Measurements from ENCODE around the gene COL5A1.

DNA sequence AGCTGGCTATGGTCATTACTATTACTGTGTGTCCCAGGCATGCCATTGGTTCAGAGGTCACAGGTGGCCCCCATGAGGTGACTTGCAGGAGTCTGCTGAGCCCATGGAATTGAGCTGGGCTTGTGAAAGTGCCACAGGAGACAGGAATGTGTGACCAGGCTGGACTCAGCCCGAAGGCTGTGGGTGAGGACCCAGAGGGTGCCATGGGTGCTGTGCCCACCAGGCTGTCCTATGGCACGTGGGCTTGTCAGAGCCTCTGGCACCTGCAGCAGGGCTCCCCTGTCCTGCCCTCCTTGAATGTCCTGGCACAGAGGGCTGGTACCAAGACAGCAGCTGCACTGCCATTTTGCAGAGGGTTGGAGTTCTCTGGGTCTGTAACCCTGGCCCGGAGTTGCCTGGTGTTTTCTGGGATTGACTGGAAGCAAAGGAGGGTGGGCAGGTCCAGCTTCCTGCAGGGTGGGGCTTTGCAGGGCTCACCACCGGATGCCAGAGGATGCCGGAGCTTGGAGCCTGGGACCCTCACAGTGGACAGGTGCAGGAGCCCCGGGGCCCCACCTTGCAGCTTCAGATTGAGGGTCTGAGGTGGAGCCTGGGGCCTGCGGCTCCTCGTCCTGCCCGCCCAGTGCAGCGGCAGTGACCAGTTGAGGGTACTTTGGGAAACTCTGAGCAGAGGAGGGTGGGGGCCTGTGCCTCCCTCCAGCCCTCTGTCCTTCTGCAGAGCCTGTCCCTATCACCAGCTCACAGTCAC is 14.2 kb downstream of the COL5A1 start:
- TF ChIP-seq, protein P1, sequence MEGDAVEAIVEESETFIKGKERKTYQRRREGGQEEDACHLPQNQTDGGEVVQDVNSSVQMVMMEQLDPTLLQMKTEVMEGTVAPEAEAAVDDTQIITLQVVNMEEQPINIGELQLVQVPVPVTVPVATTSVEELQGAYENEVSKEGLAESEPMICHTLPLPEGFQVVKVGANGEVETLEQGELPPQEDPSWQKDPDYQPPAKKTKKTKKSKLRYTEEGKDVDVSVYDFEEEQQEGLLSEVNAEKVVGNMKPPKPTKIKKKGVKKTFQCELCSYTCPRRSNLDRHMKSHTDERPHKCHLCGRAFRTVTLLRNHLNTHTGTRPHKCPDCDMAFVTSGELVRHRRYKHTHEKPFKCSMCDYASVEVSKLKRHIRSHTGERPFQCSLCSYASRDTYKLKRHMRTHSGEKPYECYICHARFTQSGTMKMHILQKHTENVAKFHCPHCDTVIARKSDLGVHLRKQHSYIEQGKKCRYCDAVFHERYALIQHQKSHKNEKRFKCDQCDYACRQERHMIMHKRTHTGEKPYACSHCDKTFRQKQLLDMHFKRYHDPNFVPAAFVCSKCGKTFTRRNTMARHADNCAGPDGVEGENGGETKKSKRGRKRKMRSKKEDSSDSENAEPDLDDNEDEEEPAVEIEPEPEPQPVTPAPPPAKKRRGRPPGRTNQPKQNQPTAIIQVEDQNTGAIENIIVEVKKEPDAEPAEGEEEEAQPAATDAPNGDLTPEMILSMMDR (IDR thresholded peaks at IDR 0.05) = no peak
- TF ChIP-seq POLR2A (IDR thresholded peaks at IDR 0.05) = no peak
